HG02840 (cell line): Measurements from ENCODE around the gene OR10V1.

ENCODE experiments used
- ATAC-seq: cut with Tn5 transposase; IDR thresholded peaks from one replicate; pipeline ENCODE4 v1.9.1; 2021; ENCODE audit warnings: mild to moderate bottlenecking, moderate library complexity, moderate number of reproducible peaks; ENCODE audit not compliant: unreplicated experiment, low FRiP score

Gene OR10V1, protein sequence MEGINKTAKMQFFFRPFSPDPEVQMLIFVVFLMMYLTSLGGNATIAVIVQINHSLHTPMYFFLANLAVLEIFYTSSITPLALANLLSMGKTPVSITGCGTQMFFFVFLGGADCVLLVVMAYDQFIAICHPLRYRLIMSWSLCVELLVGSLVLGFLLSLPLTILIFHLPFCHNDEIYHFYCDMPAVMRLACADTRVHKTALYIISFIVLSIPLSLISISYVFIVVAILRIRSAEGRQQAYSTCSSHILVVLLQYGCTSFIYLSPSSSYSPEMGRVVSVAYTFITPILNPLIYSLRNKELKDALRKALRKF

DNA sequence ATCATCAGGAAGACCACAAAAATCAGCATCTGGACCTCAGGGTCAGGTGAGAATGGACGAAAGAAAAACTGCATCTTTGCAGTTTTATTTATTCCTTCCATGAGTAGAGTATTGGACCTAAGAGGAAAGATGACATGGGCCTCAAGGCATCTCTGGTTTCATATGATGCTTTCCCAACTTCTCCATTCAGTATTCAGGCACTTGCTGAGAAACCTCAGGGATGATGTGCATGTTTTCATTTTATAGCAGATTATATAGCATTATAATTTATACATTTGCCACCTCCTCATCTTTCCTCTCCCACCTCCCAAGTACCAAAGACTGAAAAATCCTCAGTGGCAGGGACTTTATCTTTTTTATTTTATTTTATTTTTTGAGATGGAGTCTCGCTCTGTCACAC, at the start of gene OR10V1:
OR10V1 (minus strand) TSS at position 101 of the 400 bp plus-strand sequence; CDS start at position 101, 0 bp downstream.
- ATAC-seq = no peak

DNA sequence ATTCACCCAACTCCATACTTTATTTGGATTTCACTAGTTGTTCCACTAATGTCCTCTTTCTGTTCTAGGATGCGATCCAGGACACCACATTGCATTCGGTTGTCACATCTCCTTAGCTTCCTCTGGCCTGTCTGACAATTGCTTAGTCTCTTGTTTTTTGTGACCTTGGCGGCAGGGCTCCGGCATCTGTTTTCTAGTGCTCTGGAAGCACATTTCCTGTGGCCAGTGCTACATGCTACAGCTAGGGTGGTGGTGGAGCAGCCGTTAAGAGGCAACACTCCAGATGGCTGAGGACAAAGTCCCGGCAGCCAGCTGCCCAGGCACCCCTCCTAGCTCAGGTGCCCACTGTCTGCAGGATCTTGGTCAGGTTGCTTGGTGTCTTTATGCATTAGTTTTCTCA, 48.3 kb upstream of the OR10V1 start:
- no peak for ATAC-seq

DNA sequence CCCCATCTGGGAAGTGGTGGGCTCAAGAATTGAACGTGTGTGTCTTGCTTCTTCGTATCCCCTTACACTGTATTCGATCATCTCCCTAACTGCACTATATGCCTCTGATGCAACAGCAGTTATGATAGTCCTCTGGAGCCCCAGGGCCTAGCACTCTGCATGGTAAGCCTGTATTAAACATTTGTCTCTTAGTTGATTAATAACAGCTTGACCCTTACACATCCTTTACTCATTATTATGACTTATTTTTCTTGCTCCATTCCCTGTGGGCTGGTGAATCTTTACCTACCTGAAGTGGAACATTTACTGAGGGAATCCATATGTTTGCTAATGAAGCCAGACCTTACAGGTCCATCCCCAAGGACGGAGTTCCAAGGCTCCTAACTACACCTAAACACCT, 47.1 kb upstream of the OR10V1 start:
- ATAC-seq = no peak

DNA sequence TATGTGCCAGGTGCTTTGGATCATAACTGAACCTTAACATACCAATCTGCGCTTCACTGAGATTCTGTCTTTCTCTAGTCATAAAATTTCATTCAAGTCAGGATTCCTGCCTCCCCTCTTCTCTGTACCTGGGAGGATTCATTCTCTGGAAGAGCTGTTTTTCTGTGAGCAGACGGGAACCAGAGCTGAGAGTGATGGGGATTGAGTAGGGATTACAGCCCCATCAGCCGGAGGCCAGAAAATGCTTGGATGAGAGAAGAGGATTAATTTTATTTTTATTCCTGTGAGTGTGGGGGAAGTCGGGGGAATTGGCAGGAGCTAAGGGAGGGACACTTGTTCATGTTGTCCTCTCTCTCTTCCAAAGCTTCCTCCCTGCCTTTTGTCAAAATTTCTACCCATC, 46.3 kb upstream of the OR10V1 start:
- ATAC-seq = no peak

- no peak for ATAC-seq
Measured at GRCh38 chr11:59758401-59759037, 44.9 kb upstream of the OR10V1 start.

DNA sequence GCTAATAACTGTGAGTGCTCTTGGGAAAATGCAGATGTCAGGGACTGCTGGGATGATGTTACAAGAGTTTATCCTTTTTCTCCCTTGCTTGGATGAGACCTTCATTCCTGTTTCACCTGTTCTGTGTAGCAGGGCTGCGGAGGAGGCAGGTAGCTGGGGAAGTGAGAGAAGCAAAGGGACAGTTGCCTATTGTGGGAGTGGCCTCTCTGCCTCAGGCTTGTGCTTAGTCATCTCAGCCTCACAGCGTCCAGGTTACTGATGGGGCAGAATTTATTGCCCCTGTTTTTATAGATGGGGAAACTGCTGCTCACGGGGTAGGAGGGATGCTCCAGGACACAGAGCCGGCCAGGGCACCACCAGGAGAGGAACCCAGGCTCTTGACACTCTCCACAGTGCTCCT, 43.2 kb upstream of the OR10V1 start:
- ATAC-seq = no peak

- no peak for ATAC-seq
Measured at GRCh38 chr11:59756558-59756840, 42.9 kb upstream of the OR10V1 start.

DNA sequence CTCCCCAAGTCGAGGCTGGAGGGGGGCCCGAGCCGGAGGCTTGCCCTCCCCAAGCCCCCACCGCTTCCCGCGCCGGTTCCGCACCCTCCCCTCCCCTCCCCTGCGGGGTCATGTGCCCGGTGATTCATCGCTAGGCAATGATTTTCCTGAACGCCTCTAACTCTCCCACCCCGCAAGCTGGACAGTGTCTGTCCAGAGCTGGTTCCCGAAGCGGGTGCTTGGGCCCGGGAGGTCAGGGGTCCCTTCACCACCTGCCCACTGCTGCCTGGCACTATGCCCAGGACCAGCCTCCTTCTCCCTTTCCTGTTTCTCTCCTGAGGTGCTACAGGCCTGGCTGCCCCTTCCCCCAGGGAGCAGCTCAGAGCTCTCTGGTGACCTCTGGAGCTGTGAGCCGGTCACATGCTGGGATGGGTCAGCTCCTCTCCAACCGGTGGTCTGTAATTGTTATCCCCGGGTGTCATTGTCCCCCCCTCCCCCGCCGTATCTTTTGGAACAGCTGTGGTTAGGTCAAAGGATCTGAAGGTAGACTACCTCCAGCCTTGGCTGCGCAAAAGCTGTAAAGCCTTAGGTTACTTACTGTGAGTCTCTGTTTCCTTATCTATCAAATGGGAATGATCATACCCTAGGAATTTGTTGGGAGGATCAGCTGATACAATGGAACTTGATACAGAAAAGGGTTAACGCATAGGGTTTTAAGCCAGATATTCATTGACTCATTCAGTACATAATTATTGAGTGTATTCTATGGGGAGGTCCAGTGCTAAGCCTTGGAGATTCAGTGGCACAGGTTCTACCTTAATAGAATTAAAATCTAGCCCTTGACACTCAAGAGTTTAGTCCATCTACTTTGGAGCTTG, 42.3 kb upstream of the OR10V1 start:
- ATAC-seq = no peak

- ATAC-seq = peak; percentile 63
Measured at GRCh38 chr11:59754859-59755700, 41.4 kb upstream of the OR10V1 start, which contains the start of gene STX3. Gene STX3, plus strand, starts transcription at chr11:59755376. Its CDS starts 230 bp downstream, at chr11:59755606.

DNA sequence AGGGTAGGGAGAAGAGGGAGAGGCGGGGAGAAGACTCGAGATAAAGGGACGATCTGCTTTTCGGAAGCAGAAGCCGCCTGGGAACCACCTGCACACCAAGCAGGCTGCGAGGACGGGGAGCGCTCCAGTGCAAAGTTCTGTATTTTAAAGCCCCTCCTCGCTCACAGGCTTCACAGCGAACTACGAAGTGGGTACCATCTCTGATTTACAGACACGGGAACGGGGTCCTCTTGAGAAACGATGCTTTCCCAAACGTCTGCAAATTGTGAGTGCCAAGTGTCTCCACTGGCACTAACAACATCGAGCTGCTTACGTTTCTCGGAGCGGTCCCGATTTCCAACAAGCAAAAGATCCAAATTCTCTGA, 40.8 kb upstream of the OR10V1 start:
- ATAC-seq = no peak

DNA sequence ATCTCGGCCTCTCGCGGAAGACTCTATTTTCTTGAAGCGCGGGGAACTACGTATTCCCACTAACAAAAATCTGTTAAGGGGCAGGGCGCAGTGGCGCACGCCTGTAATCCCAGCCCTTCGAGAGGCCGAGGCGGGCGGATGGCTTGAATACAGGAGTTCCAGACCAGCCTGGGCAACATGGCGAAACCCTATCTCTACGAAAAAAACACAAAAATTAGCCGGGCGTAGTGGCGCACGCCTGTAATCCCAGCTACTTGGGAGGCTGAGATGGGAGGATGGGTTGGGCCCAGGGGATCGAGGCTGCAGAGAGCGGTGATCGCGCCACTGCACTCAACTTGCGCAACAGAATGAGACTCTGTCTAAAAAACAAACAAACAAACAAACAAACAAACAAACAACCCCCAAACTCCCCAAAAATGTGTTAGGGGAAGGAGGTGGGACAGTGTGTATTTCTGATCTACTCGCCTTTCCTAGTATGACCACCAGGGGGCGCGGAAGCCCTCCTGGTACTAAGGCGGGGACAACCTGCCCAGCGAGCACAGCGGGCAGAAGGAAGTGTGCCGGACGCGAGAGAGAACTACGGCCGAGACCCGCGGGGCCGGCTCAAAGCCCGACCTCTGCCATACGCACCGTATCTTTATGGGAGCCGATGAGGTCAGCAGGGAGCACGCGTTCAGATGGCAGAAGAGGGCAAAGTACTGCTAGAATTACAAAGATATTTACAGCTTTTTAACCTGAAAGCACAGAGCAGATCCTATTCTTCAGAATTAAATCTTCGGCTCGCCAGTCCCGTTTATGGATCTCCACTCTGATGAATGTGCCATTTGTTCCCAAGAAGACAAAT, 40.2 kb upstream of the OR10V1 start:
- ATAC-seq = peak; percentile 76

- no peak for ATAC-seq
Measured at GRCh38 chr11:59746111-59746510, 32.5 kb upstream of the OR10V1 start.

- ATAC-seq = no peak
Measured at GRCh38 chr11:59730896-59731565, 17.4 kb upstream of the OR10V1 start.

GRCh38 chr11:59729834-59730233, 16.2 kb upstream of the OR10V1 start:
- ATAC-seq = no peak

- ATAC-seq = no peak
Measured at GRCh38 chr11:59728913-59729312, 15.3 kb upstream of the OR10V1 start.

- ATAC-seq = no peak
Measured at GRCh38 chr11:59728154-59728553, 14.5 kb upstream of the OR10V1 start.

- ATAC-seq = no peak
Measured at GRCh38 chr11:59727426-59727825, 13.8 kb upstream of the OR10V1 start.

DNA sequence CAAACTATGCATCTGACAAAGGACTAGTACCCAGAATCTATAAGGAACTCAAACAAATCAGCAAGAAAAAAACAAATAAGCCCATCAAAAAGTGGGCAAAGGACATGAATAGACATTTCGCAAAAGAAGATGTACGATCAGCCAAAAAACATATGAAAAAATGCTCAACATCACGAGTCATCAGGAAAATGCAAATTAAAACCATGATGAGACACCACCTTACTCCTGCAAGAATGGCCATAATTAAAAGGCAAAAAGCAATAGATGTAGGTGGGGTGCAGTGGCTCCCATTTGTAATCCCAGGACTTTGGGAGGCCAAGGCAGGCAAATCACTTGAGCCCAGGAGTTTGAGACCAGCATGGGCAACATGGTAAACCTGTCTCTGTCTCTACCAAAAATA, 10.4 kb upstream of the OR10V1 start:
- ATAC-seq = no peak

DNA sequence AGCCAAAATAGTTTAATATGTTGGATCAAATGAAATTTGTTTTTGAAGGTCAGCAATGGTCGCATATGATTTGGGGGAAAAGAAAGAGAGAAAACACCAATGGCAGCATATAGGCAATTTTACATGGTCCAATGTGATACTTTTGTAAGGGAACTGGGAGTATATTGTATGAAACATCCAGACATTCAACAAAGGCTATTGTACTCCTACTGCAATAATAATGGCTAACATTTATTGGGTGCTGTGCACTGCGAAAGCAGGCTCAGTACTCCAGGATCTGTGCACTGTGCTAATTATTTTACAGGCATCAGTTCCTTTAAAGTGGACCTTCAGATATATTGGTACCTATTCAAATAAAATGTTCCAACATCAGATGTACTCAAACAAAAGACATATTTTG, 5.9 kb upstream of the OR10V1 start:
- ATAC-seq = no peak
